ENCODE results near the gene ARMH3. TPM values are rescaled to one million over a fixed set of nuclear protein-coding genes. Genes with fewer than 3 reads are reported as not detected.
"Not testable (repeated sequence)": the region's sequence is repeated elsewhere in the genome, so short reads cannot be mapped to it uniquely, and the experiment has no call there.

ARMH3 gene
- polyA plus RNA-seq, 4 donors: 14.1 to 21.7 (median 18.1) TPM

DNA sequence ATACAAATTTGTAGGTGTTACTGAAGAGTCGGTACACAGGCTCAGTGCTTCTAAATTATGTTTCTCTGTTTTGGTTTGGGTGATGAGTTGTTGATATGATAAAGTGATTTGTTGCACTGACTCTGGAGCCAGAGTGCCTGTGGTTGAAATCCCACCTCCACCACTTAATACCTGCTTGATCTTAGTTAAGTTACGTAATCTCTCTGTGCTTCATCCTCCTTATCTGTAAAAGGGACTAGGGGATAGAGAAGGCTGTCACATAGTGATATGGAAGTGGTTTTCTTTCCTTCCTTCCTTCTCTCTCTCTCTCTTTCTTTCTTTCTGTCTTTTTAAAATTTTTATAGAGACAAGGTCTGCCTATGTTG, 8.5 kb upstream of the ARMH3 start:
- H3K4me3 ChIP-seq (ENCODE audit: low read depth in 1 of 3, low read length in 3 of 3): peak overlapping the region in 1 of 3 donors; percentile 52
- 72 to 74% (median 74%) methylated on average over 2 of the region's 2 CpGs for WGBS, 3 donors
- H3K4me1 ChIP-seq (ENCODE audit: control insufficient read depth in 3 of 3, insufficient read depth in 2 of 3, low read depth in 1 of 3, low read length in 2 of 3): peaks cover 6 to 24% (median 8%) of the 10 kb centered on the region in 3 donors
- H3K27ac ChIP-seq (ENCODE audit: low read depth in 1 of 3, low read length in 2 of 3): peak overlapping the region in 2 of 3 donors; percentile 89 to 94
- FAIRE-seq (no peak), DNase-seq (no peak)
- peaks cover 0 to 34% (median 0%) of the 10 kb centered on the region in 3 donors for H3K36me3 ChIP-seq (ENCODE audit: control insufficient read depth in 3 of 3, insufficient read depth in 2 of 3, low read depth in 1 of 3, low read length in 3 of 3)
- no peaks in the 10 kb centered on the region for H3K27me3 ChIP-seq (ENCODE audit: control insufficient read depth in 3 of 3, insufficient read depth in 3 of 3, low read length in 3 of 3)
- no peaks in the 10 kb centered on the region for H3K9me3 ChIP-seq (ENCODE audit: control insufficient read depth in 2 of 2, insufficient read depth in 1 of 2, low read depth in 1 of 2, low read length in 1 of 2)

DNA sequence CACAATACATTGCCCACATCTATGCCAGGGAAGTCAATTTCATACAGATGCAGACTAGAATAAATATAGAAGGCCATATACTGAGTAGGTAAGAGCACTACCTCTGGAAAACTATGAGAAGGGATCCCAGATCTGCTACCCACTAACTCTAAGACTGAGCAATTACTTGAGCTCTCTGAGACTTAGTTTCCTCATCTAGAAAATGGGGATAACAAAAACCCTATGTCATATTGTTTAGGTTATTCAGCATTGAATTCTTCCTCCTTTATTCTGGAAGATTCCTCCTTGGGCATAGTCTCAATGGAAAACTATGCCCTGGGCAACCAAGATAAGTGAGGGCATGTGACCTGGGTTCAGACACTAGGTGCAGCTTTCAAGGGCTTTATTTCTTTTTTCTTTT, 4.0 kb upstream of the ARMH3 start:
- Histone ChIP-seq H3K36me3 (ENCODE audit: control insufficient read depth in 3 of 3, insufficient read depth in 2 of 3, low read depth in 1 of 3, low read length in 3 of 3) (no peaks in the 10 kb centered on the region), H3K27ac (ENCODE audit: low read depth in 1 of 3, low read length in 2 of 3) (no peak overlapping the region), H3K9me3 (ENCODE audit: control insufficient read depth in 2 of 2, insufficient read depth in 1 of 2, low read depth in 1 of 2, low read length in 1 of 2) (no peaks in the 10 kb centered on the region), H3K4me3 (ENCODE audit: low read depth in 1 of 3, low read length in 3 of 3) (no peak overlapping the region), H3K4me1 (ENCODE audit: control insufficient read depth in 3 of 3, insufficient read depth in 2 of 3, low read depth in 1 of 3, low read length in 2 of 3) (peaks cover 0 to 8% (median 0%) of the 10 kb centered on the region in 3 donors), H3K27me3 (ENCODE audit: control insufficient read depth in 3 of 3, insufficient read depth in 3 of 3, low read length in 3 of 3) (no peaks in the 10 kb centered on the region)
- FAIRE-seq (no peak), DNase-seq (no peak)

DNA sequence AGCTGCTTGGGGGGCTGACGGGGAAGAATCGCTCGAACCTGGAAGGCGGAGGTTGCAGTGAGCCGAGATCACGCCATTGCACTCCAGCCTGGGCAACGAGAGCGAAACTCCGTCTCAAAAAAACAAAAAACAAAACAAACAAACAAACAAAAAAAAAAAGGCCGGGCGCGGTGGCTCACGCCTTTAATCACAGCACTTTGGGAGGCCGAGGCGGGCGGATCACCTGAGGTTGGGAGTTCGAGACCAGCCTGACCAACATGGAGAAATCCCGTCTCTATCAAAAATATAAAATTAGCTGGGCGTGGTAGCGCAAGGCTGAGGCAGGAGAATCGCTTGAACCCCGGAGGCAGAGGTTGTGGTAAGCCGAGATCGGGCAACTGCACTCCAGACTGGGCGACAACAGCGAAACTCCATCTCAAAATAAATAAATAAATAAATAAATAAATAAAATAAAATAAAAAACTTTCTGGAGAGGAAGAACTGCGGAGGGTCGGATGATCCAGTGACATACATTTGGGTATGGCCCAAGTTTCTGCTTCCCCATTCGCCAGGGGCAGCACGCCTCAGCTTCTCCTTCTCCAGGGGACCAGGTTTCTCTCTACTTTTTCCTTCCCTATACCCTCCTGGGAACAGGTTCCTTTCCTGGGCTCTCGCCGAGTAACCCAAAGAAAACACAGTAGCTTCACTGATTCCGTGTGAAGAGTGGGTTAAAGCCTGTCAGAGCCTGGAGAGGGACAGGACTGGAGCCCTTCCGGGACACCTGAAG, 909 bp downstream of the ARMH3 start:
- WGBS, 3 donors: 57 to 66% (median 64%) methylated on average over 31 to 34 of the region's 34 CpGs
- not testable (repeated sequence) for FAIRE-seq; H3K27me3 ChIP-seq (ENCODE audit: control insufficient read depth in 3 of 3, insufficient read depth in 3 of 3, low read length in 3 of 3); H3K4me1 ChIP-seq (ENCODE audit: control insufficient read depth in 3 of 3, insufficient read depth in 2 of 3, low read depth in 1 of 3, low read length in 2 of 3); H3K9me3 ChIP-seq (ENCODE audit: control insufficient read depth in 2 of 2, insufficient read depth in 1 of 2, low read depth in 1 of 2, low read length in 1 of 2); H3K36me3 ChIP-seq (ENCODE audit: control insufficient read depth in 3 of 3, insufficient read depth in 2 of 3, low read depth in 1 of 3, low read length in 3 of 3); DNase-seq
- H3K4me3 ChIP-seq (ENCODE audit: low read depth in 1 of 3, low read length in 3 of 3): peak overlapping the region; percentile 71 to 99 (median 88)
- peak overlapping the region; percentile 81 to 96 (median 90) for H3K27ac ChIP-seq (ENCODE audit: low read depth in 1 of 3, low read length in 2 of 3)

DNA sequence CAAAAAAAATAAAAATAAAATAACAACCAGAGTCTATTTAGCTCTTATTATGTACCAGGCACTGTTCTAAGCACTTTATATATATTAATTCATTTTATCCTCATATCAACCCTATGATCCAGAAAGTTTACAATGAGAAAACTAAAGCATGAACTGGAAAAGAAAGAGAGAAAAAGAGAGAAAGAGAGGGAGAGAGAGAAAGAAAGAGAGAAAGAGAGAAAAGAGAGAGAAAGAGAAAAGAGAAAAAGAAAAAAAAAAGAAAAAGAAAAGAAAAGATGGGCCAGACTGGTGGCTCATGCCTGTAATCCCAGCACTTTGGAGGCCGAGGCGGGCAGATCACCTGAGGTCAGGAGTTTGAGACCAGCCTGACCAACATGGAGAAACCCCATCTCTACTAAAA, 9.9 kb downstream of the ARMH3 start:
- FAIRE-seq: no peak
- 94 to 100% (median 98%) methylated on average over 2 of the region's 2 CpGs for WGBS, 3 donors

DNA sequence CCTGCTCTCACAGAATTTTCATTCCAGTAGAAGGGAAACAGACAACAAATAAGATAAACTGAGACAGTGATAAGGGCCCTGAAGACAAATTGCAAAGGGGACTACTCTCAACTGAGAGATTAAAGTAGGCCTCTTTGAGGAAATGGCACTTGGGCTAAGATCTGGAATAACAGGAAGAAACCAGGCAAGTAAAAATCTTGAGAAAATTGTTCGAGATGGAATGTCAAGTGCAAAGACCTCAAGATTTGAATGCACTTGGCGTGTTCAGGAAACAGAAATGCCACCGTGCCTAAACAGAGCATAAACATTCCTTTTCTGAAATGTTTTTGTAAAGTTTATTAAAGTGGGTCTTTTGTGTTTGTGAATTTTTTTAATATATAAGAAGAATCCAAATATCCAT, 10.7 kb downstream of the ARMH3 start:
- H3K27ac ChIP-seq (ENCODE audit: low read depth in 1 of 3, low read length in 2 of 3): no peak overlapping the region
- 72 to 89% (median 87%) methylated on average over 3 of the region's 3 CpGs for WGBS, 3 donors

More for the DNA sequence above, 9.9 kb downstream of the ARMH3 start:
- H3K36me3 ChIP-seq (ENCODE audit: control insufficient read depth in 3 of 3, insufficient read depth in 2 of 3, low read depth in 1 of 3, low read length in 3 of 3): no peaks in the 10 kb centered on the region
- no peak overlapping the region for H3K4me3 ChIP-seq (ENCODE audit: low read depth in 1 of 3, low read length in 3 of 3)
- H3K27me3 ChIP-seq (ENCODE audit: control insufficient read depth in 3 of 3, insufficient read depth in 3 of 3, low read length in 3 of 3): no peaks in the 10 kb centered on the region
- no peak overlapping the region for H3K27ac ChIP-seq (ENCODE audit: low read depth in 1 of 3, low read length in 2 of 3)
- no peak for DNase-seq
- H3K4me1 ChIP-seq (ENCODE audit: control insufficient read depth in 3 of 3, insufficient read depth in 2 of 3, low read depth in 1 of 3, low read length in 2 of 3): no peaks in the 10 kb centered on the region
- H3K9me3 ChIP-seq (ENCODE audit: control insufficient read depth in 2 of 2, insufficient read depth in 1 of 2, low read depth in 1 of 2, low read length in 1 of 2): no peaks in the 10 kb centered on the region

DNA sequence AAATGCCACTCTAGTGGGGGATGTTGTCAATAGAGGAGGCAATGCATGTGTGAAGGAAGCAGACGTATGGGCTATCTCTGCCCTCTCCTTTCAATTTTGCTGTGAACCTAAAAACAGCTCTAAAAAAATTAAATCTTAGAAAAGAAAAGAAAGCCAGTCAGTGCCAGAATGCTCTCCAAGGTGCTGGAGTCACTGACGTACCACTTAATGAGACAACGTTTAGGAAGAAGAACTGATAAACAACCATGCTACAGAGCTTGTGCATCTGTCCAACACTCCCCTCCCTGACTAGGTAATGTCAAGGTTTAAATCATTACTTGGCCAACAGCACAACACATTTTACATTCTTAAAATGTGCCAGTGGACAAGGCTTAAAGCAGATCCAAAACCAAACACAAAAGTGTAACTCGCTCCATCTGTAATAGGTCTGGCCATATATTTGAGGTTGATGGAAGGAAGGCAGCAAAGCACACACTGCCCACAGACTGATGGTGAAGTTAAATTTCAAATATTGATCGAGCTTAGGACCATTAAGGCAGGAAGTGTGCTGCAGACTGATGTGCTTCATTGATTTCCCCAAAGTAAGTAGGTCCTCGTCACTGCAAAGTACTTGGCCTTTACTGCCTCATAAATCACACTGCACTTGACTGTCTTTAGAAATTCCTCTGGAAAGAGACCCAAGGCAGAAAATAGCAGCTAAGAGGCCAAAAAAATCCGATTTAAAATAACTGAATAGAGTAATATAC, 15.5 kb downstream of the ARMH3 start:
- H3K4me3 ChIP-seq (ENCODE audit: low read depth in 1 of 3, low read length in 3 of 3): no peak overlapping the region

More for the DNA sequence above, 10.7 kb downstream of the ARMH3 start:
- H3K4me1 ChIP-seq (ENCODE audit: control insufficient read depth in 3 of 3, insufficient read depth in 2 of 3, low read depth in 1 of 3, low read length in 2 of 3): no peaks in the 10 kb centered on the region
- H3K27me3 ChIP-seq (ENCODE audit: control insufficient read depth in 3 of 3, insufficient read depth in 3 of 3, low read length in 3 of 3): no peaks in the 10 kb centered on the region
- H3K36me3 ChIP-seq (ENCODE audit: control insufficient read depth in 3 of 3, insufficient read depth in 2 of 3, low read depth in 1 of 3, low read length in 3 of 3): no peaks in the 10 kb centered on the region
- FAIRE-seq (no peak), DNase-seq (no peak)
- no peak overlapping the region for H3K4me3 ChIP-seq (ENCODE audit: low read depth in 1 of 3, low read length in 3 of 3)
- no peaks in the 10 kb centered on the region for H3K9me3 ChIP-seq (ENCODE audit: control insufficient read depth in 2 of 2, insufficient read depth in 1 of 2, low read depth in 1 of 2, low read length in 1 of 2)

DNA sequence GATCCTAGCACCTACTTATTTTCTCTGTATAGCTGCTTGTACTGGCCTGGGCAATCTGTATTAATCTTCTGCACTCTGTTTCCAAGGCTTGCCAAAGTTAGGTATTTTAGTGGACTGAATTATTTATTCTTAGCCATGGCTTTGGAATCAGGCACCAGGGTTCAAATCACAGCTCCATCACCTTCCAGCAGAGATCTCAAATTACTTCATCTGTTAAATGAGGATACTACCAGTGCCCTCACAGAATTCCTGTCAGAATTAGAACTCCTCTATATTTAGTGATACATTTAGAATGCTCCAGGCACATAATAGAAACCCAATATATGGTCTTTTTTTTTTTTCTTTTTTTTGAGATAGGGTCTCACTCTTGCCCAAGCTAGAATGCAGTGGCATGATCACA, 17.6 kb downstream of the ARMH3 start:
- DNase-seq (no peak), FAIRE-seq (no peak)
- Histone ChIP-seq H3K4me1 (ENCODE audit: control insufficient read depth in 3 of 3, insufficient read depth in 2 of 3, low read depth in 1 of 3, low read length in 2 of 3) (no peaks in the 10 kb centered on the region), H3K27me3 (ENCODE audit: control insufficient read depth in 3 of 3, insufficient read depth in 3 of 3, low read length in 3 of 3) (no peaks in the 10 kb centered on the region), H3K27ac (ENCODE audit: low read depth in 1 of 3, low read length in 2 of 3) (no peak overlapping the region), H3K9me3 (ENCODE audit: control insufficient read depth in 2 of 2, insufficient read depth in 1 of 2, low read depth in 1 of 2, low read length in 1 of 2) (no peaks in the 10 kb centered on the region), H3K36me3 (ENCODE audit: control insufficient read depth in 3 of 3, insufficient read depth in 2 of 3, low read depth in 1 of 3, low read length in 3 of 3) (peaks cover 3 to 28% (median 5%) of the 10 kb centered on the region in 3 donors), H3K4me3 (ENCODE audit: low read depth in 1 of 3, low read length in 3 of 3) (no peak overlapping the region)

More for the DNA sequence above, 15.5 kb downstream of the ARMH3 start:
- DNase-seq (no peak), FAIRE-seq (no peak)
- Histone ChIP-seq H3K27me3 (ENCODE audit: control insufficient read depth in 3 of 3, insufficient read depth in 3 of 3, low read length in 3 of 3) (no peaks in the 10 kb centered on the region), H3K9me3 (ENCODE audit: control insufficient read depth in 2 of 2, insufficient read depth in 1 of 2, low read depth in 1 of 2, low read length in 1 of 2) (no peaks in the 10 kb centered on the region), H3K27ac (ENCODE audit: low read depth in 1 of 3, low read length in 2 of 3) (no peak overlapping the region), H3K4me1 (ENCODE audit: control insufficient read depth in 3 of 3, insufficient read depth in 2 of 3, low read depth in 1 of 3, low read length in 2 of 3) (no peaks in the 10 kb centered on the region), H3K36me3 (ENCODE audit: control insufficient read depth in 3 of 3, insufficient read depth in 2 of 3, low read depth in 1 of 3, low read length in 3 of 3) (peaks cover 3 to 22% (median 5%) of the 10 kb centered on the region in 3 donors)
- 67 to 88% (median 79%) methylated on average over 7 of the region's 7 CpGs for whole genome bisulfite sequencing, 3 donors

DNA sequence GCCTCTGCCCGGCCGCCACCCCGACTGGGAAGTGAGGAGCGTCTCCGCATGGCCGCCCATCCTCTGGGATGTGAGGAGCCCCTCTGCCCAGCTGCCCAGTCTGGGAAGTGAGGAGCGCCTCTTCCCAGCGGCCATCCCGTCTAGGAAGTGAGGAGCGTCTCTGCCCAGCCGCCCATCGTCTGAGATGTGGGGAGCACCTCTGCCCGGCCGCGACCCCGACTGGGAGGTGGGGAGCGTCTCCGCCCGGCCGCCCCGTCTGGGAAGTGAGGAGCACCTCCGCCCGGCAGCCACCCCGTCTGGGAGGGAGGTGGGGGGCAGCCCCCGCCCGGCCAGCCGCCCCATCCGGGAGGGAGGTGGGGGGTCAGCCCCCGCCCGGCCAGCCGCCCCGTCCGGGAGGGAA, 20.2 kb downstream of the ARMH3 start:
- H3K4me1 ChIP-seq (ENCODE audit: control insufficient read depth in 3 of 3, insufficient read depth in 2 of 3, low read depth in 1 of 3, low read length in 2 of 3); H3K4me3 ChIP-seq (ENCODE audit: low read depth in 1 of 3, low read length in 3 of 3); H3K27me3 ChIP-seq (ENCODE audit: control insufficient read depth in 3 of 3, insufficient read depth in 3 of 3, low read length in 3 of 3); H3K27ac ChIP-seq (ENCODE audit: low read depth in 1 of 3, low read length in 2 of 3); FAIRE-seq; H3K9me3 ChIP-seq (ENCODE audit: control insufficient read depth in 2 of 2, insufficient read depth in 1 of 2, low read depth in 1 of 2, low read length in 1 of 2); DNase-seq: not testable (repeated sequence)
- WGBS, 3 donors: 96 to 98% (median 98%) methylated on average over 20 to 33 of the region's 33 CpGs
- H3K36me3 ChIP-seq (ENCODE audit: control insufficient read depth in 3 of 3, insufficient read depth in 2 of 3, low read depth in 1 of 3, low read length in 3 of 3): peaks cover 3 to 29% (median 11%) of the 10 kb centered on the region in 3 donors
